Measurements from ENCODE around the gene EVPL.
"Not testable (repeated sequence)": the region's sequence is repeated elsewhere in the genome, so short reads cannot be mapped to it uniquely, and the experiment has no call there.

The EVPL gene

DNA sequence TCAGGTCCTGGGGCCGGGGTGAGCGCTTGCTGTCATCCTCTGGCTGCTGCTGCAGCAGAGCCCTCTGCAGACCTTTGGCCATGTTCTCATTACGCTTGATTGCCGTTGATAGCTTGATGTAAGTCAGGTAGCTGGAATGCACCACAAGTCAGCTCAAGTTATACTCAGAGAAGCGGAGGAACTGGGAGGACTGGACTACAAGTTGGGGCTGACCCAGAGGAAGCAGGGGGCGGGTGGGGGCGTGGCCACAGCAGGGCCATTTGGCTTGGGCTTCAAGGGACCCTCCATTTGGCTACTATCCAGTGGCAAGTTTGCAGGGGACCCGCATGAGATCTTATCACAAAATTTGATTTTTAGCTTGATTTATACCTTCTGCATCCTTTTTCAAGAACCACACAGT lies 19.0 kb upstream of the EVPL start:
- no peak for DNase-seq

DNA sequence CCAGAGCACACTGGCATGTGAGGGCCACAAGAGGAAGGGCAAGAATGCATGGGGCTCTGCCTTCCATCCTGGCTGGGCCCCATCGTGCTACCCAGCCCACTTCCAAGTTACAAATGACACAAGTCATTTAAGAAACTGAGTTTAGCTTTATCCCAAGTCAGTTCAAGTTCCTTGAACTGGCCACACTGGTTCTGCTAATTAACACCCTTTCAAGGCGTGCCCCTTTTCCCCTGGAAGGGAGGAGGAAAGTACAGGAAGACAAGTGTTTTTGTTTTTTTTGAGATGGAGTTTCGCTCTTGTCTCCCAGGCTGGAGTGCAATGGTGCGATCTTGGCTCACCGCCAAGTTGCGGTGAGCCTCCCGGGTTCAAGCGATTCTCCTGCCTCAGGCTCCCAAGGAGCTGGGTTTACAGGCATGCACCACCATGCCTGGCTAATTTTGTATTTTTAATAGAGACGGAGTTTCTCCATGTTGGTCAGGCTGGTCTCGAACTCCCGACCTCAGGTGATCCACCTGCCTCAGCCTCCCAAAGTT lies 17.4 kb upstream of the EVPL start:
- not testable (repeated sequence) for DNase-seq

DNA sequence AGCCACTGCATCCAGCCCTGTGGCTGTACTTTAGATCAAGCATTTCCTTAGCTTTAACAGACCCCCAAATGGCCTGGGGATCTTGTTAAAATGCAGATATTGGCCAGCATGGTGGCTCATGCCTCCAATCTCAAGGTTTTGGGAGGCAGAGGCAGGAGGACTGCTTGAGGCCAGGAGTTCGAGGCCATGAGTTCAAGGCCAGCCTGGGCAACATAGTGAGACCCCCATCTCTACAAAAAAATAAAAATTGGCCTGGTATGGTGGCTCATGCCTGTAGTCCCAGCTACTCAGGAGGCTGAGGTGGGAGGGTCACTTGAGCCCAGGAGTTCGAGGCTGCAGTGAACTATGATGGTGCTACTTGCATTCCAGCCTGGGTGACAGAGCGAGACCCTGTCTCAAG lies 15.8 kb upstream of the EVPL start:
- DNase-seq: not testable (repeated sequence)

DNA sequence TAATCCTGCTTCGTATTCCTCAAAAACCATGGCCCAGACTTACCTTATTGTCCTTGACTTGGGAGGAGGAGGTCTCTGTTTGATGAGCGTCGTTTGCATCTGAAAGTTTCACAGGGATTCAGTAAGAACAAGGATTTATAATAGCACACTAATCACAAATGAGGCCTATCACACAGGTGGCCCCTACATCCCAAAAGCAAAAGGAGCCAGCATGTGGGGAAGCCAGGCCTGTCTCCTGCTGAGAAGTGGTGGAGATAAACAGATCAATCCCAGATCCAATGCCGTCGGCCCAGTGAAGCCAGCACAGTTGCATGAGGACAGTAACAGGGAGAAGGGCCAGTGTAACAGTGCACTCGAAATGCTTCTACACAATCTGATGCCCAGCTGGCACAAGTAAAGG lies 13.3 kb upstream of the EVPL start:
- DNase-seq: no peak

DNA sequence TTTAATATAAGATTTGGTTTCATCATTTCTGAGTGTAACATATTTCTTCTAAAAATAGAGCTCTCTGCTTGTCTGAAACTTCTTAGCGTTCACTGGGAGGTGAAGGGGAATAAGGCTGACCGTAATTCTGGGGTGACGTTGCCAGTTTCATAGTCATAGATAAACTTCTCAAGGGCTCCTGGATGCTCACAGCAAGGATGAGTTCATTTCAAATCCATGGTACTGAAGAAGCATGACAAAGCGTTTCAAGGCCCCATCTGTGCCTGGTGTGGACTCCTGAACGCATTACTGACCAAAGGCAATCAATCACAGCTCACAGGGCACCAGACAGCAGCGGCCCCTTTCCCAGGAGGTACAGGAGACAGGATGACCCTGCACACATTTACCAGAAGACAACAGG lies 12.0 kb upstream of the EVPL start:
- DNase-seq: no peak

DNA sequence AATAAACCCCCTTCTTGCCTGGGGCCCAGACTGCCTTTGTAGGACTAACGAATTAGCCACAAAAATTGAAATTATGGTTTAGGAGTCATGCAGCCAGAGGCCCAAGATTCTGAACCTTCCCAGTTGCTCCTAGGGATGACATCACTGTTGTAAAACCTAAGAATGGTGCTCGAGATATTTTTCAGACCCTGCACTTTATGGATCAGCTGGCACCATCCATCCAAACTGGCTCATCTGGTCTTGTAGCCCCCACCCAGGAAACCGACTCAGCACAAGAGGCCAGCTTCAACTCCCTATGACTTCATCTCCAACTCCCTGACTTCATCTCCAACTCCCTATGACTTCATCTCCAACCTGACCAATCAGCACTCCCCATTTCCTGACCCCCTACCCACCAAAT lies 10.9 kb upstream of the EVPL start:
- no peak for DNase-seq

DNA sequence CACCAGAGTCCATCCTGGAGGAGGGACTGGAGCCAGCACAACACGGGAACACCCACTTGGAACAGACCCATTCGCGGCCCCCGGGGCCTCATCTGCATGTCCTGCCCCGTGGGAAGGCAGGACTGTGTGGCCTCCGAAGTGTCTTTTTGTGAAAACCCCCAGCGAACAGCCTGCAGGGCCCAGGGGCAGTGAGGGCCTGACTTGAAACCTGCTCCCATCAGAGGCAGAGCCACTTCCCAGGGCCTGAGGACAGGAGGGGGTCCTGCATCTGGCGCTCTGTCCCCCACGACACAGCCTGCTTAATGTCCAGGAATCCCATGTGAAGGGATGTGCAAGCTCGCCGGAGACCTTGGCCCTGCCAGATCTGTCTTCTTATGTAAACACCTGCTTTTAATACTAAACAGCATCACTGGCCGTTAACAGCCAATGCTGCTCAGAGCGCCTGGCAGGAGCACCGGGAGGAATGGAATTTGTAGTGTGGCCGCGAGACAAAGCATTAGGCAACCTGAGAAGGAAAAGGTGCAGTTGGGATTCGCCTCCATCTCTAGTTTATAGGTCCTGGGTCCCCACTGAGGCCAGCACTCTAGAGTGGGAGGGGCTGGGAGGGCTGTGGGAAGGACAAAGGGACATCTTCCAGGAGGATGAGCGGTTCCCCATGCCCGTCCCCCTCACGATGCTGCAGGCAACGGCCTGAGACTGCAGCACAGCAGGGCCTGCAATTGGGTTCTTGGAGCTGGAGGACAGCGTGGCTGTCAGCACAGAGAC lies 9.6 kb upstream of the EVPL start:
- no peak for DNase-seq

DNA sequence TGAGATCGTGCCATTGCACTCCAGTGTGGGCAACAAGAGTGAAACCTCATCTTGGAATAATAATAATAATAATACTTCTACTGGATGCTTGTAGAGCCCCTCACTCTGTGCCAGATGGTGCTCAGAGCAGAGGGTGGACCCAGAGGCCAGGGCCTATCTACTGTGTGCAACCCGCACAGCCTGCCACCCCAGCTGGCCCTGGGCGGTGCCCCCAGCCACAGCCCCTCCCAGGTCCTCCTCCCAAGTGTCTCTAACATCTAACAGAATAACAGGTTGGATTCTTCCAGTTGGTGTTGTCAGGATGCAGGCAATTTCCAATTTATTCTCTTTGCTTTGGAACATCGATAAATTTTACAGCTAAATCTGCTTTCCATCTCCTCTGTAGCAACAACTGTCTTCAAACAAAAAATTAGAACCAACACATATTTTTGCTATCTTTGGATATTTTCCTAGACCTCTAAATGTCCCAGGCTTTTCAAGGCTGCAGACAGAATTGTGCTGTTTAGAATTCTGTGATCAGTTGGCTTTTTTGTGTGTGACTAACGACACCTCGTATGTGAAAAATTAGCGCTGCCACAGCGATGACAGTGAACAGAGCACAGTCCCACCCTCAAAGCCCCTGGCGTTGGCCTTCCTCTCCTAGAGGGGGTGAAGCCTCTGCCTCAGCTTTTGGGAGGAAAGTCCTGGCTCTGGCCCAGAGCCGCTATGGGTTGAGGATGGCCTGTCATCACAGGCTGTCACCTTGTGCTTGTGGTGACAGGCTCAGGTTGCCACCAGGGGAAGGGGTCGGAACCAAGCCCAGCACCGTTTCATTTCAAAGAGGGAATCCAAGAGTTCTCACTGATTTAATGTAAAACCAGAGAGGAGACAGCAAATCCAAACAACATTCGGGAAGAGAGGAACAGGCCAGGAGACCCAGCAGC lies 7.6 kb upstream of the EVPL start:
- no peak for DNase-seq

DNA sequence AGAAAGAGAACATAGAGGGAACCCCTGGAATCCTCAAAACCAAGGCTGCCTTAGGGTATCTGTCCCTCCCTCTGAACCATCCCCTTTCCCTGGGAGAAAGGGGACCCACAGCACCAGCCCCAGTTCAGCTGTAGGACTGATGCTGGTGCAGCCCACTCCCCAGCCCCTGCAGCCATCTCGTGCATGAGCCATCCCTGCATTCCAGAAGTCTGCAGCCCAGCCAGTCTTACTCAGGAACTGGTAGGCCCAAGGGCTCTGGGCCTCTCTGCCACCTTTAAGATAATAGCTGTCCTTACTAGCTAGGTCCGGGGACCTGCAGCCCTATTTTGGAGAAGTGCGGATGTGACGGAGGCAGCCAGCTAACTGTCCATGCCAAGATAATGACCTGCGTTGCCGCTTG lies 6.0 kb upstream of the EVPL start:
- no peak for DNase-seq

DNA sequence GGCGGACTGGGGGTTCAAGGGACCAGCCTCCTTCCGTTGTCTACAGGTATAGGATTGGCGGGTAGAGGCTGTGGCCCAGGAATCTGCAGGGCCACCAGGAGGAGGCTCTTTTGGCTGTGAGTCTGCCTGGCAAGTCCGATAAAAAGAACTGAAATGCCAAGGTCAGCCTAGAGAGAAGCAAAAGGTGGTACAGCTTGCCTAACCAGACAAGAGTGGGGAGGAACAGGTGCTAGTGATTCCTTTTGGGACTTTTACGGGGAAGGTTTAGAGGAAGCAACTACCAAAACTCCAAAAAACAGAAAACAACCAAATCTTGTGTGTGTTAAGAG lies 5.6 kb upstream of the EVPL start:
- no peak for DNase-seq

DNA sequence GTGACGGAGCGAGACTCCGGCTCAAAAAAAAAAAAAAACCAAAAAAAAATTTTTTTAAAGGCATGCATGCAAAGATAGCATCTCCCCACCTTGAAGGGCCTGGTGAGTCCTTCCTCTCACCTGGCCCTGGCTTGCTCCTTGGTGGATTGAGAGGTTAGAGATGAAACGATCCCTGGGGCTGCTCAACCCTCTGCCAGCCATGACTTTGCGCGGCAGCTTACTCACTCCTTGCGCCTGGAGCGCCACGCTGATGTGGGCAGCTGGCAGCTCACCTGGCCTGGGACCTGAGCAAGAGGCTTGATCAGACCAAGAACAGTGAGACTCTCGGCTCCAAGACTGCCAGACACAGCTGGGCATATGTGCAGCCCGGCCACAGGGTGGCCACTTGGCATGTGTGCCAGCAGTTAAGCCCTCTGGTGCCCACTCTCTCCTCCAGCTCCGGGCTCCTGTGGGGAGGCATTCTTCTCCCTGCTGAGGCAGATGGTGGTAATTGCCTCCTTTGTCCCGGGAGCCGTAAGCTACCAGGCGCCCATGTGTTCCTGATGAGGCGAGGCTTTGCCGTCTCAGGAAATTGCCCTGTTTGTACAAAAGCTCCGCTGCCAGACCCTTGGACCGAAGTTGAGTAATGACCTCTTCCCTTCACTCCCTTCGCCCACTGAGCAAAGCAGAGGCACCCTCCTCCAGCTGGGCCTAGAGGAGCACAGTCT lies 5.1 kb upstream of the EVPL start:
- DNase-seq: no peak

DNA sequence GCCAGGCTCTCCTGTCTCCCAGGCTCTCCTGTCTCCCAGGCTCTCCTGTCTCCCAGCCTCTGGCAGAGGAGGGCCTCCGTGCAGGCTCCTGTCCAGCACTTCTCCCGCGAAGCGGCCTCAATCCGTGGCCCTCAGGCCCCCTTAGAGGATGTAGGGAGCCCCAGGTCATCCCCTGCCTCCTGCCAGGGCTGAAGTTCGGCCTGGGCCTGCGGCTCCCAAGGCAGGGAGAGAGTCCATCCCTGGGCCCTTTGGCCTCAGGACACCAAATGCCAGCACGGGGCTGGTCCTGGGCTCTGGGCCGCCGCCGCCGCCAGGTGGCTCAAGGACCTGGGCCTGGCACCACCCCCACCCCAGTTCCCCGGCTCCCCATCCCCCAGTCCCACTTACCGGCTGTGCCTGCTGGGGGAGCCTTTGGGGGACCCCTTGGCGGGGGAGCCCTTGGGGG lies 370 bp downstream of the EVPL start:
- DNase-seq: no peak

DNA sequence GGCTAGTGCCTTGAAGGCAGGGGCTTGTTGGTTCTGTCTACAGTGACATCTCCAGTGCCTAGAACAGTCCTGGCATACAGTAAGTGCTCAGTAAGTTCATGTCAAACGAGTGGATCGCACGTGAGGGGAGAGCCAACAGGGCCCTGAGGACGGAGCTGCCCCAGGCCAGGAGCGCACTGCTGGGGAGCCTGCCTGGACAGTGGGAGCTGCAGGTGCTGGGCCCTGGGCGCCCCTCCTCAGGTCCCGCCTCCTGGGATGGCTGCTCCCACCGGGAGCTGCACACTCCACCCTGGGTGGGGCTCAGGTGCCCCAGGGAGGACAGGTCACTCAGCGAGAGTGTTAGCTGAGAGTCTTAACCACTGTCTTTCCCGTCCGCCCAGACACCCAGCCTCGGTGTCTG lies 1.8 kb downstream of the EVPL start:
- no peak for DNase-seq

DNA sequence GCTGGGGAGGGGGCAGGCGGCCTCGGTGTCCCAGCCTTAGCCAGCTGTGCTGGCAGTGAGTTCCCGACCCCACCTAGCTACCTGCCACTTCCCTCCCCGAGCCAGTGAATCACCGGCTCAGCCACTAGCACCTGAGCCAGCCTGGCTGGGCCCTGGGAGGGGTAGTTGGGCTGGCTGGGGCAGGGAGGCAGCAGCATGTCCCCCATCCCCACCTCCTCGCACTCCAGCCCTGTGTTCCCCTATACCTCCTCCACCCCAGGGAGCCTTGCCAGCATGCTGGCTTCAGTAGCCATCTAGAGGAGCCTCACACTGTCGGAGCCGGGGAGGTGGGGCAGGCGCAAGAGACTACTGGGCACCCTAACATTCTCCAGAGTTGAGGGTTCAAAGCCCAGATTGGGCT lies 2.8 kb downstream of the EVPL start:
- no peak for DNase-seq

DNA sequence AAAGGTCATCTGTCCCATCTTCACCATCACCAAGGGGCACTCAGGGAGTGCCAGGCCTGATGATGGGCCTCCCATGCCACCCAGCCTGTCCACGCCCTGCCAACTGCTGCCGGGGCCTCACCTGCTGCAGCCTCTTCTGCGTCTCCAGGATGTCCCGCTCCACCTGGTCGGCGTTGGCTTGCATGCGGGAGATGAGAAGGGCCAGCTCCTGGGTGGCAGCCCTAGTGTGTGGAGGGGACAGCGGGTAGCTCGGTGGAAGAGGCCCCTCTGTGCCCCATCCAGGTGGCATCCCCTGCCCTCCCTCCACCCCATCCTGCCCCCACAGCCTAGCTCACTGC lies 3.2 kb downstream of the EVPL start:
- no peak for DNase-seq

DNA sequence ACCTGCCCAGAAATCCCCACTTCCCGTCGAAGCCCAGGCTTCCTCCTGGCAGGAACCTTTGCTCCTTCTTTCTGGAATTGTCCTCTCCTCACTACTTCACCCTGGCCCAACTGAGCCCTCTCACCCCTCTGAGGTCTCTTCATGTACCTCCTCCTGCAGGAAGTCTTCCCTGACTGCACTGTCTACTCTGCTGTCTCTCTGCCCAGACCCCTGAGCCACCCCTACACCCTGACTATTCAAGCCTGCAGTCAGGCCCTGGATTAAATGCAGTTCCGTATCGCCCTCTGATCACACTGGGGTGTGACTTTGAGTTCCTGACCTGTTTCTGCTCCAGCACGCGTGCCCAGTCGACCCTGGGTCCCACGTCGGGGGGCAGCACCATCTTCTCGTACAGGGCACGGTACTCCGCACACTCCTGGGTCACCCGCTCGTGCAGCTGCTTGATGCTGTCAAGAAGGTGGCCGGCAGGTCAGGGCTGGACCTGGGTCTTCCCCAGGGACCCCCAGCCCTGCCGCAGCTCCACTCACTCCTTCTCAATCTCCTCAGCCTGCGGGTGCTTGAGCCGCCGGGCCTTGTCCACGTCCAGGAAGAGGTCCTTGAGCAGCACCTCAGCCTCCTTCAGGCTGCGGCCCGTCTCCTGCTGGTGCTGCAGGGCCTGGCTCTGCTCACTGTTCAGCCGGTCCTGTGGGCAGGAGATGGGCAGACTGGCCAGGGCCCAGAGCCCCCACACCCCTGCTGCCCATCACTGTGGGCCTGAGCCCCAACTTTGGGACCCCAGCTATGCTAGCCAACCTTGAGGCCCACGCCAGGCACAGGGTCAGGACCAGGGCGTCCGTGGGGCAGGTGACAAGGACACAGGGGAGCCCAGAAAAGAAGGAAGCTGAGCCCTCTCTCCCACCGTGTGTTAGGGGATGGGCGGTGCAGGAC lies 3.9 kb downstream of the EVPL start:
- no peak for DNase-seq

DNA sequence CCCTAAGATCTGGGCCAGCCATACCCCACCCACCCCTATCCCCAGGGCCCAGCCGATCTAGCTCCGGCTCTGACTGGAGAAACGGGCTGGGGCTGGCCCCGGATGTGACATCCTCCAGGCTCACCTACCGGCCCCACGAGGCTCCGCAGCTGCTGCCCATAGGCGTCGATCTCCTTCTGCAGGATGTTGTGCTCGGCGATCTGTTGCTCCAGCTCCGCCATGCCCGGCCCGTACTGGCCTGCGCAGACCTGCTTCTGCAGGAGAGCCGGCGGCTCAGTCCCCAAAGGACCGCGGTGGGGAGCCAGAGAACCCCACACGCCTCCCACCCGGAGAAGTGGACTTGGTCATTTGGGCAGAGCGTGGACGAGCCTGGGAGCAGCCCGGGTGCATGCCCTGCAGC lies 4.8 kb downstream of the EVPL start:
- no peak for DNase-seq

DNA sequence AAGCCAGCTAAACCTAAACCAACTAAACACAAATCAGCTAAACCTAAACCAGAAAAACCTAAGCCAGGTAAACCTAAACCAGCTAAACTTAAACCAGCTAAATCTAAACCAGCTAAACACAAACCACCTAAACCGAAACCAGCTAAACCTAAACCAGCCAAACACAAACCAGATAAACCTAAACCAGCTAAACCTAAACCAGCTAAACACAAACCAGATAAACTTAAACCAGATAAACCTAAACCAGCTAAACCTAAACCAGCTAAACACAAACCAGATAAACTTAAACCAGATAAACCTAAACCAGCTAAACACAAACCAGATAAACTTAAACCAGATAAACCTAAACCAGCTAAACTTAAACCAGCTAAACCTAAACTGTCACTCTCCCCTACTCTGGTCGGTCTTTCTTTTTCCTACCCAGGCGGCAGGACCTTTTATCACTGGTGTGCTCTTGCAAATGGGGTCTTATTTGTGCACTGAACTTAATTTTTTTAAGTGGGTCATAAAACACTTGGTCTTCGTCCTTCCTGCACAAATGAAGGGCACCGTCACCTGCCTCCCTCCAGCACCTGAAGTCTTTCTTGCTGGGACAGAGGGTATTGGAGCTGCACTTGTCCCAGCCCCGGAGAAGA lies 7.2 kb downstream of the EVPL start:
- no peak for DNase-seq

DNA sequence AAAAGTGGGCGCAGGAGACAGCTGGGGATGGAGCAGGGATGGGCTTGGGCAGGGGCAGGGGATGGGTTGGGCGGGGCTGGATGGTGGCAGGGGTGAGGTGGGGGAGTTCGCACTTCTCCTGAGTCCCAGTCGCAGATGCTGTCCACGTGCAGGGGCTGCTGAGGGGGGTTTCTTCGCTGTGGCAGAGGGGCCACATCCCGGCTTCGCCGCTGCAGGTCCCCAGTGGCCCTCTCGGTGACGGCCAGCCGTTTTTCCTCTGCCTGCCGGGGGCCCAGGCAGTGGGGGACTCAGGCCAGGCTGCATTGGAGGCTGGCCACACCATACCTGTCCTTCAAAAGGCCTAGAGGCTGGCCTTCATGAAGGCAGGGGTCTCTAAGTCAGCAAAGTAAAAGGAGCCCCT lies 8.3 kb downstream of the EVPL start:
- no peak for DNase-seq

DNA sequence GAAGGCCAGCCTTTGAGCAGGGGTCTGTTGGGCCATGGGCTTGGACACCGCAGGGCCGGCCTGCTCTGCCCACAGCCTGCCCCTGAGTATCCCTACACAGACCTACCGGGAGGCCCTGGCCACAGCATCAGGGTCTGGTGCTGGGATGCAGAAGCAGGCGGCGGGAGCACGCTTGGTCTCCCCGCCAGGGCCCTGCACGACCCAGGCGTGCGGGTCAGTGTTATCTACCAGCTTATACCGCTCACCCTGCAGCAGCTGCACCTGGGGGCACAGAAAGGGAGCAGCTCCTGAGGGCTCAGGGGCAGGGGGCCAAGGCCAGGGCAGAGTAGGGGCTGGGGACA lies 8.8 kb downstream of the EVPL start:
- no peak for DNase-seq

DNA sequence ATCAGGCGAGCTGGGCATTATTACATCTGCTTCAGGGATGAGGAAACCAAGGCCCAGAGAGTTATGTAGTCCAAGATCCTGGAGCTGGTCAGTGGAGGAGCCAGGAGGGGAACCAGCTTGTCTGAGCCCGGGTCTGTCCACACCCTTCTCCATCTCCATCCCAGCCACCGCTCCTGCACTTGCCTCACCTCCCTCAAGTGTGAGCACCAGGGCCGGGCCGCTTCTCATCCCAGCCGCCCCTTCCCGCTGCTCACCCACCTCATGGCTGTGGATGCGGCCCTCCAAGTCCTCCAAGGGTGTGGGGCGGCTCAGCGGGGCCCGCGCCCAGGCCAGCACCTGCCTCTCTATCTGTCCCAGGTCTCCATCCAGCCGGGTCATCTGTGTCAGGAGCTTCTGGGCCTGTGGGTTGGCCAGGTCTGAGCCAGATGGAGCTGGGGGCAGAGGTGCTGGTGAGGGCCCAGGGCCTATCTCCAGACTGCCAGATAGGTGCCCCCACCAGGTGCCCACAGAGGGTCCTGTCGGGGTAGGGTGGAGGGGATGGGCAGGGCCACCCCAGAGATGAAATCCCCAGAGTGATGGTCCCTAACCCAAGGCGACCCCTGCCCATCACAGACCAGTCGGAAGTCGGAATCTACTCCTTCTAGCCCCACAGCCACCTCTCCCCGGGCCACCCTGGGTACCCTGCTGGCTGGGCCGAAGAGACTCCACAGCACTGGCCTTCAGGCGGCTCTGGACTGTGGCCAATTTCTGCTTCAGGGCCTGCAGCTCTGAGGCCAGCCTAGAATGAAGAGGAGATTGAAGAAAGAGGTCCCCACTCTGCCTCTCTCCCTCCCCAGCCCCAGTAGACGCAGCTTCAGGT lies 9.4 kb downstream of the EVPL start:
- no peak for DNase-seq

All from CD4-positive, alpha-beta T cell treated with Interleukin-1 beta for 1 hour (primary cell).